GM12874 (cell line): Measurements from ENCODE around the gene TMEM151A.

ENCODE experiments used
- TF ChIP-seq, protein P1 (sequence below): IDR thresholded peaks from 2 replicates; pipeline ENCODE4 v1.5.1; 2011; ENCODE audit warnings: low read depth, mild to moderate bottlenecking, control low read depth, low read length, moderate library complexity; ENCODE audit not compliant: insufficient read depth

Gene TMEM151A

DNA sequence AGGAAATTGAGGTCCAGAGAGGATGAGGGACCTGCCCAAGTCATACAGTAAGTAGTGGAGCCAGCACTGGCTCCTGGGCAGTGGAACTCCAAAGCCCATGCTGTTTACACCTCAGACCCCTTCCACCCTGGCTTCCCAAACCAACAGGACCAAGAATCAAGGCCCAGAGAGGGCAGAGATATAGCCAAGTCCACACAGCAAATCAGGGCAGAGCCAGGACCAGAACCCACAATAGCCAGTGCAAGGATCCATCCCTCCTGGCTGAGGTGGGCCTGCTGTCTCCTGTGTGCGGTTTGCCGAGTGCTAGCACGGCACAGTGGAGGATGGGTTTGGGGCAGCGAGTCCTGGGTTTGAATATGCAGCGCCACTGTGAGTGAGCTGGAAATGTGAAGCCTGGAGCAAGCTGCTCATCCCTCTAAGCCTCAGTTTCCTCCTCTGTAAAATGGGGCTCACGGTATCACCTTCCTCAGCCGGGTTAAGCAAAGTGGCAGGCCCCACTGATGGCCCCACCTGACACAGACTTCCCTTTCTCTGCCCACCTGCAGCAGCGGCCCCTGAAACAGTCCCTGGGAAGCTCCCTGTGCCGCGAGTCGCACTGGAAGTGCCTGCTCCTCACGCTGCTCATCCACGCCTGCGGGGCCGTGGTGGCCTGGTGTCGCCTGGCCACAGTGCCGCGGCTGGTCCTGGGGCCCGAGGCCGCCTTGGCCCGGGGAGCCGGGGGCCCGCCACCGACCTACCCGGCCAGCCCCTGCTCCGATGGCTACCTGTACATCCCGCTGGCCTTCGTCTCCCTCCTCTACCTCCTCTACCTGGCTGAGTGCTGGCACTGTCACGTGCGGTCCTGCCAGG is 2.3 kb downstream of the TMEM151A start:
- TF ChIP-seq, protein P1, sequence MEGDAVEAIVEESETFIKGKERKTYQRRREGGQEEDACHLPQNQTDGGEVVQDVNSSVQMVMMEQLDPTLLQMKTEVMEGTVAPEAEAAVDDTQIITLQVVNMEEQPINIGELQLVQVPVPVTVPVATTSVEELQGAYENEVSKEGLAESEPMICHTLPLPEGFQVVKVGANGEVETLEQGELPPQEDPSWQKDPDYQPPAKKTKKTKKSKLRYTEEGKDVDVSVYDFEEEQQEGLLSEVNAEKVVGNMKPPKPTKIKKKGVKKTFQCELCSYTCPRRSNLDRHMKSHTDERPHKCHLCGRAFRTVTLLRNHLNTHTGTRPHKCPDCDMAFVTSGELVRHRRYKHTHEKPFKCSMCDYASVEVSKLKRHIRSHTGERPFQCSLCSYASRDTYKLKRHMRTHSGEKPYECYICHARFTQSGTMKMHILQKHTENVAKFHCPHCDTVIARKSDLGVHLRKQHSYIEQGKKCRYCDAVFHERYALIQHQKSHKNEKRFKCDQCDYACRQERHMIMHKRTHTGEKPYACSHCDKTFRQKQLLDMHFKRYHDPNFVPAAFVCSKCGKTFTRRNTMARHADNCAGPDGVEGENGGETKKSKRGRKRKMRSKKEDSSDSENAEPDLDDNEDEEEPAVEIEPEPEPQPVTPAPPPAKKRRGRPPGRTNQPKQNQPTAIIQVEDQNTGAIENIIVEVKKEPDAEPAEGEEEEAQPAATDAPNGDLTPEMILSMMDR: no peak

DNA sequence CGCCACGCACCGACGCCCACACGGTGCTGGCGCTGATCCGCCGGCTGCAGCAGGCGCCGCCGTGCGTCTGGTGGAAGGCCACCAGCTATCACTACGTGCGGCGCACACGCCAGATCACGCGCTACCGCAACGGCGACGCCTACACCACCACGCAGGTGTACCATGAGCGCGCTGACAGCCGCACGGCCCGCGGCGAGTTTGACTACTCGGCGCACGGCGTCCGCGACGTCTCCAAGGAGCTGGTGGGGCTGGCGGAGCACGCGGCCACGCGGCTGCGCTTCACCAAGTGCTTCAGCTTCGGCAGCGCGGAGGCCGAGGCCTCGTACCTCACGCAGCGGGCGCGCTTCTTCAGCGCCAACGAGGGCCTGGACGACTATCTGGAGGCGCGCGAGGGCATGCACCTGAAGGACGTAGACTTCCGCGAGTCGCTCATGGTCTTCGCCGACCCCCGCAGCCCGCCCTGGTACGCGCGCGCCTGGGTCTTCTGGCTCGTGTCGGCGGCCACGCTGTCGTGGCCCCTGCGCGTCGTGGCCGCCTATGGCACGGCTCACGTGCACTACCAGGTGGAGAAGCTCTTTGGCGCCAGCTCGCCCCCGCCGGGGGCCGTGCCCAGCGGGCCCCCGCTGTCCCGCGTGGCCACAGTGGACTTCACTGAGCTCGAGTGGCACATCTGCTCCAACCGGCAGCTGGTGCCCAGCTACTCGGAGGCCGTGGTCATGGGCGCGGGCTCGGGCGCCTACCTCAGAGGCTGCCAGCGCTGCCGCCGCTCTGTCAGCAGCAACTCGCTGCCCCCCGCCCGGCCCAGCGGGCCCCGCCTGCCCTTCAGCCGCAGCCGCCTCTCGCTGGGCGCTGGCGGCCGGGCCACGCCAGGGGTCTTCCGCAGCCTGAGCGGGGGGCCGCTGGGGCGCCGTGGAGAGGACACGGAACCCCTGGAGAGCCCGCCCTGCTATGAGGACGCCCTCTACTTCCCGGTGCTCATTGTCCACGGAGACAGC is 3.2 kb downstream of the TMEM151A start:
- TF ChIP-seq, protein P1: no peak

DNA sequence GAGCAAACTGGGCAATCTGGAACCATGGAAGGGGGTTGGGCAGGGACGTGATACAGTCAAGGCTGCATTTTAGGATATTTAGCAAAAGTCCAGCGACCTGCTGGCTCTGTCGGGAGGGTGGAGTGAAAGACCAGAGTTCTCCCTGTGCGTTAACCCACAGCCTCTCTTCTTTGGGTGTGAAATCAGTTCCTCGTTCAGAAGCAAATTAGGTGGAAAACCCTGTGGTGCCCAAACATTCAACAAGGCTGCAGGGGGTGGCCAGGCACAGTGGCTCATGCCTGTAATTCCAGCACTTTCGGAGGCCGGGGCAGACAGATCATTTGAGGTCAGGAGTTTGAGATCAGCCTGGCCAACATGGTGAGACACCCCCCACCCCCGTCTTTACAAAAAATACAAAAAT is 5.9 kb downstream of the TMEM151A start:
- TF ChIP-seq, protein P1: no peak

DNA sequence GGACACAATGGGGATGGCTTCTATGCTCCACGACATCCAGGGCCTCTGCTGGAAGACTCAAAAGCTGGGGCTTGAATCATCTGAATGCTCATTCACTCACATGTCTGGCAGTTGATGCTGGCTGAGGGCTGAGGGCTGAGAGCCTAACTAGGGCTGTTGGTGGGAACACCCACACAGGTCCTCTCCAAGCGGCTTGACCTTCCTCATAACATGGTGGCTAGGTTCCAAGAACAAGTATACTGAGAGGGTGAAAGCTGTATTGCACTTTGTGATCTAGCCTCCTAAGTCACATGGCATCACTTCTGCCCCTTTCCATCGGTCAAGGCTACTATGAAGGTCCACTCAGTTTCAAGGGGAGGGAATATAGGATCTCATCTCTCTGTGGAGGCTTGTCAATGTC is 7.5 kb downstream of the TMEM151A start:
- TF ChIP-seq, protein P1: no peak

DNA sequence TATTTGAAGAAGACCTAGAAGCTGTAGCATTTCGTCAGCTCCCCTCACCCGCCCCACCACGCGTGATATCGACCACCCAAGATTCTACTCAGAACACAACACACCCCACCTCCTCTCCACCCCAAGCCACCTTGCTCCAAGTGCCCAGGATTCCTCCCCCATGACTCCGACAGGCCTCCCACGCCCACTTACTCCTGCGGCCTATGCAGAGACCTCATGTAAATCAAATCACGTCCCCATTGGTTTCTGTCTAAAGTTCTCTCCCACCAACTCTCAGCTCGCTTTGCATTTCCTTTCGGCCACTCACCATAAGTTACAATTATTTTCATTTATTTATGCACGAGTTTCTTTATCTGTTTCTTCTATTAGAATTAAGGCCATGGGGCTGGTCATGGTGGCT is 11.0 kb downstream of the TMEM151A start:
- TF ChIP-seq, protein P1: no peak

DNA sequence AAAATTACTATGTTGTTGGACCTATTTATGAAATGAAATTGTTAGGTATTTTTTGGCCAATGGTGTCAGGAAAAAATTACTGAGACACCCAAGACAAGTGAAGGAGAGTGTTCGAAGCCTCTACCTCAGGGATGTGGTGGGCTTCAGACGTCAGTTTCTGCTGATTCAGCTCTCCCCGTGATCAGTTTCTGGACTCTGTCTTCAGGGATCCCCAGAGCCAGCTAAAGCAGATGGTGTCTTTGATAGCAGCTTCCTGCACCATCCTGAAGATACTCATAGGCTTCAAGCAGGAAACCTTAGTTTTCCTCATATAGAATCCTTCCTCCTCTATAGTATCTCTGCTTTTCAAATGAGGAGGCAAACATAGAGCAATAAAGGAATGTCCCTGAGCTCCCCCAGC is 17.8 kb downstream of the TMEM151A start:
- TF ChIP-seq, protein P1: no peak

DNA sequence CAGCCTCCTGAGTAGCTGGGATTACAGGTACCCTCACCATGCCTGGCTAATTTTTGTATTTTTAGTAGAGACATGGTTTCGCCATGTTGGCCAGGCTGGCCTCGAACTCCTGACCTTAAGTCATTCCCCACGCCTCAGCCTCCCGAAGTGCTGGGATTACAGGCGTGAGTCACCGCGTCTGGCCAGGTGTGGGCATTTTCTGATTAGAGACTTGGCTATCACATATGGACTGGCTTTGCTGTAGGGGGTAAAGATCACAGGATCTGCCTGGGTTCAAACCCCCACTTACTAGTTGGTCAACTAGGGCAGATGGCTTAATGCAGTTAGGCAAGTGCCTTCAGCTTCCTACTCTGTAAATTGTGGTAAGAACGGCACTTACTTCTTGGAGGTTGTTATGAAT is 18.6 kb downstream of the TMEM151A start:
- TF ChIP-seq, protein P1: no peak
